GM18870 (cell line): ENCODE results near the gene GHR.

Experiments used
- ATAC-seq: cut with Tn5 transposase; IDR thresholded peaks from one replicate; pipeline ENCODE4 v1.9.1; 2021; ENCODE audit warnings: moderate library complexity; ENCODE audit not compliant: unreplicated experiment

The GHR gene

DNA sequence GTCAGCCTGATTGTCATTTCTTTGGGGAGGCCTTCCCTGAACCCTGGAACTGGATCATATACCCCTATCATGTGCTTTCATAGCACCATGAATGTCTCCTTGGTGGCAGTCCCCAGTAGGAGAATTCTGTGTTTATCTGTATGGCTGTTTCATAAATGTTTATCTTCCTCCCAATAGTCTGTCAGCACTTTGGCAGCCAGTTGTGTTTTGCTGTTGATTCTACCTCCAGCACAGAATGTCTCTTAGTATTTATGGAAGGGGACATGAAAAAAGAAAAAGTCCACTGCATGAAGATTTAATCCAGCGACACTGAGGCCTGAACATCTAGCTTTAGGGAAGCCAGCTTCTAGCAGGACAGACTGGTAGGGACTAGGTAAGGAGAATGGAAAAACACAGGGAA, 38.3 kb downstream of the GHR start:
- ATAC-seq: no peak

DNA sequence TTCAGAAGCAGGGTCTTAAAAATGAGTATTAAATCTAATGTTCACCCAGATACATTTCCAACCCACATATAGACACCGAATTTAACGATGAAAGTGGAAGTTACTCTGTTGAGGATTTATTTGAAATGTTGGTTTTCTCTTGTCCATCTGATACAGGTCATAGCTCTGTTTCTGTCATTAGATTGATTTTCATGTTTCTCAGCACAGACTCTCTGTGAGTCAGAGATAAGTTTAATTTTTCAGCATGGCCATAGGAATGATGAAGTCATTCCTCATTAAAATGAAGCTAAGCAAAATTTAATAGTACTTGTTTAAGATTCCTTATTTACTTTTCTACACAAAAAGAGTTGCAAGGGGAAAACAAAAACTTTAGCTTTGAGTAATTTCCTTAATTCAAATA, 38.8 kb downstream of the GHR start:
- ATAC-seq: no peak

DNA sequence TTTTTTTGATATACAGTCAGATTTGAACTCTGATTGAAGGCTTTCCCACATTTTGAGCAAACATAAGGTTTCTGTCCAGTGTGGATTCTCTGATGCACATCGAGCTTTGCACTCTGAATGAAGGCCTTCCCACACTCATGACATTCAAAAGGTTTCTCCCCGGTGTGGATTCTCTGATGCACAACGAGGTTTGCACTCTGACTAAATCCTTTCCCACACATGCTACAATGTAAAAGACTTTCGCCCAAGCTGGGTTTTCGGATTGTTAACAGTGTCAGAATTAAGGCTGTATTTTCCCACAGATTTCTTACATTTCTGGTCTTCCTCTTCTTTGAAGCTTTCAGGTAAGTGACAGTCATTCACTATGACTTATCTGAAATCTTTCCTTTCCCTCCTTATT, 44.3 kb downstream of the GHR start:
- no peak for ATAC-seq

DNA sequence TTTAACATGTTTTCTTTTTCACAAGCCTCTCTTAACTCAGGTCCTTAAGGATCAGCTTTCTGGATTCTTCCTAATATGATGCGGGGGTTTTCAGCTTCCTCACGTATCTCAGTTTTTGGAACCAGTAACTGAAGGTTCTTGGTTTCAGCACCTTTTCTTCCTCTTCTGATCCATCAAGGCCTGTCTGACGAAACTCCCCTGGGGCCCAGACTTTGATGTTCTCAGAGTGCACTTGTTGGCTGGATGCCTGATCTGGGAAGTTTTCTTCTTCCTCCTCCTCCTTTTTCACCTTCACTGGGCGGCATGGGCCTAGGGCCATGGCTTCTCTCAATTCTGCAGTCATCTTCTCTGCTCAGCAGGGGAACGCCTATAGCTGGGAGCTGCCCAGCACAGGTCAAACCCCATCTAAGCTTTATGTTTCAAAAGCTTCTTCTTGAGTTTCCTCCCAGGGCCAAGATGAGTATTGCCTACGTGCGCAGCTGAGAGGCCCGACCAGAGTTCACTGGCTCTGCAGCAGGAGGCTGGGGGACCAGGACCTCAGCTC, 44.8 kb downstream of the GHR start:
- ATAC-seq: no peak

DNA sequence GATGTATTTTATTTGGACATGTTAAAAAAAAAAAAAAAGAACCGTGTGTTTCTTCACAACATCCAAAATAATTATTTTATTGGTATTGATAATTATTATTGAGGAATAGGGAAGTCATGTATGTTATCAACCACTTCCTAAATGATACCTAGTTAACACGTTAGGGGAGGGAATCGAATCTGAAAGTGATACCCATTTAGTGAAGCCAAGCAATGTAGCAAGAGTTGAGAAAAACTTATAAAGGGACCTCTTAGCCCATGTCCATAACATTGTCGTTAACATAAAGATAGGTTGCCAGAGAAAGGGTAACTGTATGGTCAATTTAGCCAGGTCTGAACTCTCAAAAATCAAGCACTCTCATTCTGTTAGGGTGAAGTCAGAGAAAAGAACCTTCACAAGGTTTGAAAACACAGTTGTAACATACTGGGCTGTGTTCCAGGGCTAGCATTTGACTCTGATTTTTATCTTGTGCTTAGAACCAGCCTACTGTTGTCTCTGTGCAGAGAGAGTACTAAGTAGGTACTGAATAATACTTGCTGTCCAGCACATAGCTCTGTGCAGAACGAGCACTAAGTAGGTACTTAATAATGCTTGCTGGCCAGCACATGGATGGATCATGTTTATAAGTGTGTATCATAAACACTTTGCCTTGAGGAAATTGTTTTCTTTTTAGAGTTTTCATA, 60.4 kb downstream of the GHR start:
- peak; percentile 98 for ATAC-seq

DNA sequence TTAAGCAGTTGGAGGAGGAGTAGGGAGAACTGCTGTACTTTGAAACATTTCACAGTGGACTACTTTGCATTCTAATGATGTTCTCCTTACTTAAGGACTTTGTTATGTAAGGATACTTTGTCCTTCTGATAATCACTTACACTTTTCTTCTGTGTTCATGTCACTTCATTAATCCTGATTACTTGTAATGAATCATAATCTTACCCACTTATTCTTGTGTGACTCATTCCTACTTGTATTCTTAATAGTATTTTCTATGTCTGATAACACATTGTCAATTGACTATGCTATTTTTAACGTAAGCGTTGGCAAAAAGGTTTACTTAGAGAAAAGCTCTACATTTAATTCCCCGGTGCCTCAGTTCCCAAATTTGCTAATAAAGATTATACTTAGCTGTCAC, 63.8 kb downstream of the GHR start:
- no peak for ATAC-seq

DNA sequence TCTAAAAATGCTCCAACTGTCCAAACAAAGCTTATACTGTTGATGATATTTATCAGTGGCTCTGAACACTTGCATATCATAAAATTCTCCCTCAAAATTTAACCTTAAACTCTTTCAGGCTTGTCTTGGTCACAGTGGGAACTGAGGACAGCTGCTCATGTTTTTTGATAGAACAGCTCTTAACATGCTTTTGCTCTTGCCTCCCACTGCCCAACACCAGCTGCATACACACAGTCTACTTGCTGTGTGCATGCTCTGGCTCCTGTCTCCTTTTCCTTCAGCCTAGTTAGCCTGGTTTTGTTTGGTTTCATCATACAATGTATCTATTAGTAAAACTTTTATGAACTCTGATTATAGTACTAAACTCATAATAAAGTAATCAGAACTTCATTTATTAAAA, 64.6 kb downstream of the GHR start:
- ATAC-seq: no peak

DNA sequence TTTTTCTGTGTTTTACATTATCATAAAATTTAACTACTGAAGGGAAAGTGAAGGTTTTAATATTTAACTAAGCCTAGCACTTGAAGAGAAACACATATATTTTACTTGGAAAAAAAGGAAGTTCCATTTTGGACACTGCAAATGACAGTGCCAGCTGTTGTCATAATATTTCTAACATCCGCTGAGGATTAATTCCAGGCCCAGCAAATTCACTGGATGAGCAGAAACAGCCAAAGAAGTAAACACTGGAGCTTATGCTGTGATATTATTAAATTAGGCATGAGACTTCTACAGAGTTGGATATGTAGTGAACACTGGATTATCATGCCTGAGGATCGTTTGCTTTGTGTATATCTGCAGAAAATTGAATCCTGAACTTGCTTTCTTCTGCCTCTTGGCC, 67.6 kb downstream of the GHR start:
- no peak for ATAC-seq

DNA sequence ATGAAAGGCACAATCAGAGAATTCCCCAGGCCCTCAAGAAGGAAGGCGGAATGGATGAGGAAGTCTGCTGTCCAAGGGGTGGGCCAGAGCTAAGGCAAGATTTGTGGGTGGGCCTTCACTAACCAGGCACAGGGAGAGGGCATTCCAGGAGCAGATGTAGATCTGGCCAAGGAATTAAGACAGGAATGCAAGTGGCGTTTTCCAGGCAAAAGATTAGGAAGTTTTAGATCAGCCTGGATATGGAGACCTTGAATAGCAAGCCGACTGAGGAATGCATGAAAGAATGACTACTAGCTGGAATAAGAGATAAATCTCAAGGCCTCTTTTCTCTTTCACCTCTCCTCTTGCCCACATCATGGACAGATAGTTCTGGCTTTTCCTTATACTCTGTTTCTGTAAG, 68.5 kb downstream of the GHR start:
- ATAC-seq: no peak

DNA sequence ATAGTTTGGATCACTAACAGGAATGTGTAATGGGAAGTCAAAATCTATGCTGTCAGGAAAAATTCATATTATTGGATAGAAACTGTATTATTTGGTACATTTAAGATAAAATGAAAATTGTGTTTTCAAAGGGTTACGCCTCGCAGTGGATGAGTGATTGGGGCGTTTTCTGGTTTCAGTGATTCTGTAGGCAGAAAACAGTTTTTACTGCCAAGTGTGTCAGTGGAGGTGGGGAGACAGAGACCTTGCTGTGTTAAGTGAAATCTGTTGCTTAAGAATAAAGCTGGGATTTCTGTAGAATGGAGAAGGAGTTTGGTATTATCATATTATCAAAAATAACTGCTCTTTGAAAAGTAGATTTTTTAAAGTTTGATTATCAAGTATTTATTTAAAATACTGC, 69.7 kb downstream of the GHR start:
- no peak for ATAC-seq

DNA sequence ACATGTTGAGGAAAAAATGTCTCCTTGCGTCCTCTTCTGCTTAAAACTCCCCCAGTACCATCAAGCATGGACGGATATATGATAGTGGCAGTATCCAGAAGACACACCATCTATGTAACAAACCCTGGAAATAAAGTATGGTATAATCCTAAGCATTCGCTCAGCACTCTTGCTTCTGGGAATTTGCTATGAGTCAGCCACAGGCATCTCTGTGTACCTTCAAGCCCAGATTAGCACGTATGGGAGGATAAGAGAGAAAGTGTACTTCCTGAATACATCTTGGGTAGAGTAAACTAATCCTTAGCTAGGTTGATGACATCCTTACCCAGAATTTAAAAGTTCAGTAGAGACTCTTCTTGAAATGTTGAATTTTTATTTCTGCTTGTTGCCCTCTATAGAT, 71.2 kb downstream of the GHR start:
- ATAC-seq: no peak

DNA sequence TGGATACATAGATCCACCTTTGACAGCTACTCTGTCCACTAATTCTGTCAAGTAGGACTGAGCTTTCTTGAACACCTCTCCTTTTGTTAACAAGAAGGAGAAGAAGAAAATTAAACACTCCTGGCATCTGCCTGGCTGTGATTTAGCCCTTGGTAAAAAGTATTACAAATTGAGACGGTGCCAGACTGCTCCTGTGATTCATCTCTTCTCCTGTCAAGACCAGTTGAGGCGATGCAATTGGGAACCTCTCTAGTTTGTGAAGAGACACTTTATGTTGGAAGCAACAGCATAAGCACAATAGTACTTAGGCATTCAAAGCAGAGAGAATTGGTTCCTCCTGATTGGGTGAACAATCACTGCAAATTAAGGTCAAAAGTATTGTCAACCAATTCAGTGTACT, 72.7 kb downstream of the GHR start:
- ATAC-seq: no peak

DNA sequence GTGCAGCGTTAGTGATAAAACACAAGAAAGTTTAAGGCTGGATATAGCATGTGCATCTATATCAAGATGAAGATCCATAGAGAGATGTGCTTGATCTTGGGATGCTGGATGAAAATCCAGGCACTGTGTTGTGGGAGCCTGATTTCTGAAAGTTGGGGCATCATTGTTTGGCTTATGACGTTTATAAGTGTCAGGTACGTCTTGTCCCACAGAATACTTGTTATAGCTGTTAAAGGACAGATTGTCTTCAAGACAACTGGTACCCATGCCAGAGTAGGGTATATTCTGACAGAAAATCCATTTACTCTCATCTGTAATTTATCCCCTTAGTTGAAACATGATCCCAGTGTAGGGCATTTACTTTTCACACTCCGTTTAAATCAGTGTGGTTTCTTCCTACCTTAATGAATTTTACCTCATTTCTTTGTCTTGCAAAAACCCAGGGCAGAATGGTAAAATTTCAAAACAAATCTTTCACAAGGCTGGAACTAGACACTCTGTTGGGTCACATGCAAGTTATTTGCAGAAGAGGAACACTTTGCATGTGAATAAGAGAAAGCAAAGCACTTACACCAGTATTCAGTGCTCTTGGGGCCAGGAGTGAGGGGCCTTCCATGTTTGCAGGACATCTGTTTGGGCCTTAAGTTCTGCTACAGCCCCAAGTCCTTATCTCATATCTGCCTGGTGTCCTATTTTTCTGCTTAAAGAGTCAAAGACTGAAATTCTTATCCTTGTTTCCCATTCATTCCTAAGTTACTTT, 73.3 kb downstream of the GHR start:
- no peak for ATAC-seq

DNA sequence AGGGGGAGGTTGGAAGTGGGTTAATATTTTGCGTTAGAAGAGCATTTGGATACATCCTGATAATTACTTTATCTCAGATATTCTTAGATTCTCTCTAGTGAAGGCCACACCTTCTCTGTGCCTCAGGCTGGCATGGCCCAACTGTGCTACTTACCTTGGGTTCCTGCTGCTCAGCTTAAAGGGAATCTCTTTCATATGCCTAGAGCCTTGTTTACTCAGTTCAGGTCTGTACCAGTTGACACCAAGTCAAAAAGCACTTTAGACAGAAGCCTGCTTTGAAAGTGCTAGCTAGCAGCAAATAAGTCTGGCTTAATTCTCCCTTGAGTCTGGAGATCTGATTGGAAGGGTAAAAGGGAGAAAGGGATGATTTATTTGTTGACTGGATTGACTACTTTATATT, 74.8 kb downstream of the GHR start:
- no peak for ATAC-seq

DNA sequence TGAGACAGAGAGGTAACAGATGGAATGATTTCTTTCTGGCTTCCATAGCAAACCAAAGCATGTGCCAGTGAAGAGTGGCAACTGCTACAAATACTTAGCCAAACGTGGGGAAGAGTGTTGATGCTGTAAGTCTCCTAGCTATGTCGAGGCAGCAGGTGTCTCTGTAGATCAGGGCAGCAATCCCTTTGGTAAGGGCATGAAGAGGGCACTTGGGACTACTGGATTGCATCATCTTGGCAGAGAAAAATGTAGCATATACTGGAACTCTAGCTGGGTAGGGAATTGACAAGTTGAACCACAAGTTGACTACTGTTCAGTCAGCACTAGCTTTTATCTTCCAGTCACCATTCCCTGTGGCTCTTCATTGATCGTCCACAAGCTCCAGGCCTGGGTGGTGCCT, 75.8 kb downstream of the GHR start:
- ATAC-seq: no peak

DNA sequence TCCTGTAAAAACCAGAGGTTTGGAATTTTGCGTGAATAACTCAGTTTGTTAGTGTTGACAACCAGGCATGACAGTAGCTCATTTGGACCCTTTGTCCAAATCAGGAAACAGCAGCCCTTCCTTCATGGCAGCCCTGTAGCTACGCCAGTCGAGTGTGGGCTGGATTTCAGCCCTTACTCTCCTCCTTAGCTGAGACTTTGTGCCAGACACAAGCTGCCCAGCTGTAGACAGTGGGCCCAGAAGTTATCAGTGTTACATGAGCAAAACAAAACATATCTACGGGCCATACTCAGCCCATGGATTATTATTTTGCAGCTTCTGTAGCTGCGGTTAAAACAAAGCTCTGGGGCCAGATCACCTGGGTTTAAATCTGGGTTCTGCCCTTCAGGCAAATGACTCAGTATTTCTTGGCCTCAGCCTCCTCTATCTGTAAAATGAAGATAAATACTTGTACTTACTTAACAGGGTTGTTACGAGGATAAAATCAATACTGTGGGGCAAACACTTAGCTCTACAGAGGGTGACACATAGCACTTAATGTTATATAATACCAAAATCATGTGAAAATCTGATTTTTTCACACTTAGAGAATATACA, 76.9 kb downstream of the GHR start:
- no peak for ATAC-seq

DNA sequence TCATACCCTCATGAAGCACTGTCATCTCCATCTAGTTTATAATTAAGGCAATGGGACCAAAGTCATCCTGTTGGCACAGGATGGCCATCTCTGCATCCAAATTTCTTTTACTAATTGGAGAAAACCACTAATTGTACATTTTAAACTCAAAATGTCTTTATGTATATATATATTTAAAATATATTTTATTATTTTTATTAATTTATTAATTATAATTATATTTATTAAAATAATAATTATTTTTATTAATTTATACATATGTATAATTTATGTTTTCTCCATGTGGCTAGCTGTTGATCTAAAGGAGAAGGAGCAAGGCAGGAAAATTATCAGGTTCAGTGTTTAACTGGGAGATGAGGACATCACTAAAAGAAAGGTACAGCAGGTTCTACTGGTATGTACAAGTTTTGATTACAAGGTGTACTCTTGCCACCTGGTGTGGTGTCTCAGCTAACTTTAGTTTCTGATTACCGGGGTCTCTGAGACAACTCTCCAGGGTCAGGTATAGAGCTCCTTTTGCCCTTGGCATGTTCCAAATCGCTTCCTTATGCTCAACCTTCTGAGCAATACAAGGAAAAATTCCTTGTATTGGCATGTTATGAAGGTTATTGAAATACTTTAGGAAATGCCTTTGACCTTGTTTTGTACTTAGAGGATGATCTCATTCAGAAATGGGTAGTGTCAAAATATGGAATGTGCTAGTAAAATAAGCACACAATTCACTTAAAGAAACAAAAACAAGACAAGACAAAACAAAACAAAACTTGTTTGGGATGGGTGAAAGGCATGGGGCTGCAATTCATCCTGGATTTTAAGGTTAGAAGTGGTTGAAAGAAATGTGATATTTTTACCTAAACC, 79.6 kb downstream of the GHR start:
- ATAC-seq: no peak

DNA sequence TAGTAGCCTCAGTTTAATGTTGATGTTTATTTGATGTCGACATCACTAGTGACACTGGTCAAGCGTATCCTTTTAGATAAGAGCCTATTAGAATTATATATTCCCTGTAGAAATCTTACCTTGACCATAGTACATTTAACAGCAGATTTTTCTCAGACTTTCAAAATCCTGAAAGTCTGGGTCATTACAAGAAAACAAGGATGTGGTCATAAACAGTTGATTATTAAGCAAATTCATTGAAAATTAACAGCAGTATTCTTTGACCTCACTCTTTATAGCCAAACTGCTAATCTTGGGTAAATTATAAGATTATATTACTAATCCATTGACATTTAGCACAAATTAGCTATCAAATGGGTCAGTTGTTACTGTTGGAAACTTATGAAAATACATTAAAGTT, 83.4 kb downstream of the GHR start:
- no peak for ATAC-seq

DNA sequence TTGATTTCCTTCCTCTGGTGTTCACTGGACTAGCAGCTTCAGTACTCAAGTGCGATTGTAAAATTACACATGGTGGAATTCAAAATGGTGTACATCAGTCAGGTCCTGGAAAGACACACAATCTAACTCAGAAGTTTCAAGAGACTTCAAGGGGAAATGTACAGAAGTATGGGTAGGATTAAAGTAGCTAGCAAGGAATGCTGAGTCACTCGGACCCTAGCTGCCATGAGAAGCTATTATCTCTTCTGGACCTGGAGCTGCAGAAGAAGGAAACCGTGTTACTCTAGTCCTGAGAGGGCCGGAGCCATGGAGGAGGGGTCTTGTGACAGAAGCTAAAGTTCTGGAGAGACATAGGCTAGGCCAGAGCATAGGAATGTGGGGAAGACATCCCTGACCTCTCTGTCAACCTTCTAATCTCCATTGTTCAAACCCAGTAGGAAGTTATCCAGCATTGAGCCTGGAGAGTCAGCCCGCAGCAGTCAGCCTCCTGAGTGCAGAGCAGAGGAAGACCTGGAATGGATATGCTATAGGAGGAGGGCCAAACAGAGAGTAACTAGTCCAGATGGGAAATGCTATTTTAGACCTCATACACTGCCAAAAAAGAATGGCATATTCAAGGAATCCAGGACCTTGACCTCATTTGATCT, 84.3 kb downstream of the GHR start:
- ATAC-seq: no peak

DNA sequence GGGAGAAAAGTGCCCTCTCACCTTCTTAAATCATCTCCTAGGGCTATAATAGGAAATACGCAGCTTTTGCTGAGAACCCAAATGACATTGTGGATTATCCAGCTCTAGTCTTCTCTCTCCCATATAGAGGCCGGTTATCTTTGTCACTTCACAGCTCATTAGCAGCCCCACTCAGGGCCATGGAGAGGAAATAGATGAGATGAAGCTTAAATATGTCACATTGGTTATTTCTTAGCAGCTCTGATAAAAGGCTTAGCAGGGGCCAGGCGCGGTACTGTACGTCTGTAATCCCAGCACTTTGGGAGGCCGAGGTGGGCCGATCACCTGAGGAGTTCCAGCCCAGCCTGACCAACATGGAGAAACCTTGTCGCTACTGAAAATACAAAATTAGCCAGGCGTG, 90.0 kb downstream of the GHR start:
- no peak for ATAC-seq

DNA sequence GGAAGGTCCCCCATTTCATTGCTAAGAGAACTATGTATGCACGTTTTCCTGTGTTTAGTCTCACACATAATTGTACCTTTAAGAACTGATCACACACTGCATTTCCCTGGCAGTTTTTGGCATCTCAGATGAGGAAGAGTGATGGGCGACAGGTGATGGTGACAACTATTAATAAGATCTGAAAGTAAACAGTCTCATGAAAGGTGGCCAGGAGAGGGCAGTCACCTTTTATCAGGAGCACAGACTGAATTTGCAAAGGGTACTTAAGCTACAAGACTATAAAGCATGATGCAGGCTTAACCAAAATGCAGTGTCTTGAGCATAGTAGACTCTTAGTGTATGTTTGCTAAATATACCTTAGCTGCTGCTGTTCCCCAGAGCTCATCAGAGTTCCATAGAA, 91.5 kb downstream of the GHR start:
- ATAC-seq: no peak
